Fibroblast of lung (primary cell): ENCODE measurements around the gene BCL10. TPM values are rescaled to one million over a fixed set of nuclear protein-coding genes. Genes with fewer than 3 reads are reported as not detected.
A peak's percentile ranks its signal among the peaks of the same experiment; 100 is the strongest.

Experiments
- DNase-seq, 2 donors: peaks; one replicate each; pipeline versions ENCODE4 v3.0.0 to v3.0.0-alpha.2; 2010; ENCODE audit warnings: low read depth in 2 of 2
- H2AFZ ChIP-seq: 2 replicates; pipeline ENCODE4 v1.5.1; 2012; ENCODE audit warnings: low read length, control low read depth, inconsistent platforms
- H3K27ac ChIP-seq: 2 replicates; pipeline ENCODE4 v1.5.1; 2011; ENCODE audit warnings: low read length, control low read depth; ENCODE audit not compliant: insufficient read depth
- H3K27me3 ChIP-seq: 2 replicates; pipeline ENCODE4 v1.5.1; 2011; ENCODE audit warnings: mild to moderate bottlenecking, low read length; ENCODE audit not compliant: control insufficient read depth, insufficient read depth
- H3K36me3 ChIP-seq: 2 replicates; pipeline ENCODE4 v1.5.1; 2011; ENCODE audit warnings: low read length; ENCODE audit not compliant: control insufficient read depth, insufficient read depth
- H3K4me1 ChIP-seq: 2 replicates; pipeline ENCODE4 v1.5.1; 2011; ENCODE audit warnings: low read length; ENCODE audit not compliant: control insufficient read depth, insufficient read depth; ENCODE audit errors: extremely low read depth
- H3K4me2 ChIP-seq: 2 replicates; pipeline ENCODE4 v1.5.1; 2011; ENCODE audit warnings: low read length, control low read depth; ENCODE audit not compliant: insufficient read depth; ENCODE audit errors: extremely low read depth
- H3K4me3 ChIP-seq, 4 experiments: fragments of 200-600 bp in 1 of 4; sonication (generic) in 1 of 4; replicated peaks in 1 of 4; 2 replicates each; pipeline ENCODE4 v1.5.1; 2011 to 2016; ENCODE audit warnings: low read length in 4 of 4, low read depth in 3 of 4, mild to moderate bottlenecking in 3 of 4, control low read depth in 2 of 4, inconsistent platforms in 1 of 4, mixed read lengths in 1 of 4; ENCODE audit not compliant: insufficient read depth in 1 of 4; ENCODE audit errors: control extremely low read depth in 1 of 4
- H3K79me2 ChIP-seq: 2 replicates; pipeline ENCODE4 v1.5.1; 2012; ENCODE audit warnings: mild to moderate bottlenecking, low read length, inconsistent platforms; ENCODE audit not compliant: control insufficient read depth, insufficient read depth
- H3K9ac ChIP-seq: 2 replicates; pipeline ENCODE4 v1.5.1; 2011; ENCODE audit warnings: mild to moderate bottlenecking, low read length, control low read depth; ENCODE audit not compliant: insufficient read depth
- H3K9me3 ChIP-seq: 2 replicates; pipeline ENCODE4 v1.5.1; 2012; ENCODE audit warnings: low read depth, low read length; ENCODE audit not compliant: control insufficient read depth, insufficient read depth
- H4K20me1 ChIP-seq: 2 replicates; pipeline ENCODE4 v1.5.1; 2011; ENCODE audit warnings: low read length; ENCODE audit not compliant: control insufficient read depth, insufficient read depth; ENCODE audit errors: extremely low read depth
- CTCF ChIP-seq, 2 donors: IDR thresholded peaks in 1 of 2; conservative IDR thresholded peaks in 1 of 2; 1 replicate in 1 of 2; 2 replicates in 1 of 2; pipeline ENCODE4 v1.5.1; 2011 to 2012; ENCODE audit warnings: low read length in 2 of 2, control low read depth in 1 of 2, inconsistent platforms in 1 of 2, low read depth in 1 of 2, mild to moderate bottlenecking in 1 of 2
- EZH2 ChIP-seq: IDR thresholded peaks from 2 replicates; pipeline ENCODE4 v1.5.1; 2012; ENCODE audit warnings: low read length, control low read depth, mild to moderate bottlenecking; ENCODE audit errors: missing control alignments
- polyA plus RNA-seq, 2 donors: library from polyadenylated mRNA; depleted of rRNA in 1 of 2; stranded (reverse) in 1 of 2; unstranded in 1 of 2; fragments of >200 nt; gene quantifications; 2 replicates each; pipeline ENCODE4 v1.2.1, GENCODE V29; 2011 to 2012; ENCODE audit warnings: missing spikeins in 1 of 2
- total RNA-seq: library from RNA; depleted of rRNA; stranded (reverse); fragments of >200 nt; gene quantifications from 2 replicates; pipeline ENCODE4 v1.2.1, GENCODE V29; 2014

Gene BCL10
- total and polyA plus RNA-seq, 2 donors (not counting 1 experiment from before 2014, with no cell fraction given): 18.8 to 30.2 TPM

- H3K4me2 ChIP-seq: no peak overlapping the region
- no peak overlapping the region for H3K27ac ChIP-seq
Measured at GRCh38 chr1:85245456-85245855, 31.0 kb downstream of the BCL10 start.

GRCh38 chr1:85244271-85245061 lies 32.0 kb downstream of the BCL10 start:
- Histone ChIP-seq H3K9ac (no peak overlapping the region), H3K9me3 (no peaks in the 10 kb centered on the region), H3K27me3 (no peaks in the 10 kb centered on the region), H3K4me1 (no peaks in the 10 kb centered on the region), H3K27ac (no peak overlapping the region), H3K4me2 (peak overlapping the region; percentile 21), H4K20me1 (no peaks in the 10 kb centered on the region), H3K36me3 (no peaks in the 10 kb centered on the region), H3K4me3 (no peak overlapping the region), H2AFZ (peak overlapping the region; percentile 65), H3K79me2 (no peaks in the 10 kb centered on the region)
- TF ChIP-seq CTCF (conservative IDR thresholded peaks at IDR 0.05 in 1 of 2, IDR thresholded peaks at IDR 0.05 in 1 of 2; ENCODE audit: low read depth in 1 of 2, low read length in 2 of 2): no peak
- no peak for TF ChIP-seq EZH2
- DNase-seq: peak; percentile 32 to 33

More at GRCh38 chr1:85245456-85245855, 31.0 kb downstream of the BCL10 start:
- Histone ChIP-seq H3K9ac (no peak overlapping the region), H3K4me1 (no peaks in the 10 kb centered on the region), H3K4me3 (no peak overlapping the region), H2AFZ (no peak overlapping the region), H3K9me3 (no peaks in the 10 kb centered on the region), H3K36me3 (no peaks in the 10 kb centered on the region), H3K27me3 (no peaks in the 10 kb centered on the region), H4K20me1 (no peaks in the 10 kb centered on the region), H3K79me2 (no peaks in the 10 kb centered on the region)
- TF ChIP-seq EZH2 (no peak), CTCF (conservative IDR thresholded peaks at IDR 0.05 in 1 of 2, IDR thresholded peaks at IDR 0.05 in 1 of 2; ENCODE audit: low read depth in 1 of 2, low read length in 2 of 2) (no peak)
- DNase-seq: peak in 1 of 2 donors; percentile 23

GRCh38 chr1:85243372-85243771 lies 33.1 kb downstream of the BCL10 start:
- no peaks in the 10 kb centered on the region for H3K4me1 ChIP-seq
- no peaks in the 10 kb centered on the region for H3K36me3 ChIP-seq
- DNase-seq: no peak
- H3K27me3 ChIP-seq: no peaks in the 10 kb centered on the region
- no peak overlapping the region for H3K4me2 ChIP-seq
- TF ChIP-seq CTCF (conservative IDR thresholded peaks at IDR 0.05 in 1 of 2, IDR thresholded peaks at IDR 0.05 in 1 of 2; ENCODE audit: low read depth in 1 of 2, low read length in 2 of 2) (no peak), EZH2 (no peak)
- no peaks in the 10 kb centered on the region for H3K79me2 ChIP-seq
- no peak overlapping the region for H3K27ac ChIP-seq
- H2AFZ ChIP-seq: no peak overlapping the region
- H3K9me3 ChIP-seq: no peaks in the 10 kb centered on the region
- no peaks in the 10 kb centered on the region for H4K20me1 ChIP-seq
- no peak overlapping the region for H3K4me3 ChIP-seq
- no peak overlapping the region for H3K9ac ChIP-seq
